Thyroid gland (tissue), 4 donors: Measurements from ENCODE around the gene EFCAB6. TPM values are rescaled to one million over a fixed set of nuclear protein-coding genes. Genes with fewer than 3 reads are reported as not detected.

Experiments used
- DNase-seq, 2 donors: peaks; one replicate each; pipeline ENCODE4 v3.0.0-alpha.2; 2019
- H3K27ac ChIP-seq, 3 donors: fragments of 200-600 bp; sonication (generic); 1 replicate in 2 of 3; 2 replicates in 1 of 3; pipeline ENCODE4 v1.5.1; 2016 to 2019; ENCODE audit warnings: mild to moderate bottlenecking in 1 of 3, moderate library complexity in 1 of 3
- H3K27me3 ChIP-seq: fragments of 200-600 bp; sonication (generic); one replicate; pipeline ENCODE4 v1.5.1; 2019
- H3K36me3 ChIP-seq, 2 donors: fragments of 200-600 bp; sonication (generic); one replicate each; pipeline ENCODE4 v1.5.1; 2016 to 2019
- H3K4me1 ChIP-seq, 2 donors: fragments of 200-600 bp; sonication (generic); one replicate each; pipeline ENCODE4 v1.5.1; 2017 to 2019
- H3K4me3 ChIP-seq, 3 donors: fragments of 200-600 bp; sonication (generic); replicated peaks in 1 of 3; 1 replicate in 2 of 3; 2 replicates in 1 of 3; pipeline ENCODE4 v1.5.1; 2016; ENCODE audit warnings: mild to moderate bottlenecking in 1 of 3
- H3K9me3 ChIP-seq: fragments of 200-600 bp; sonication (generic); one replicate; pipeline ENCODE4 v1.5.1; 2017
- CTCF ChIP-seq, 6 experiments: fragments of 200-600 bp in 3 of 6; fragments of 450-650 bp in 3 of 6; sonication (generic) in 3 of 6; IDR thresholded peaks; one replicate each; pipeline ENCODE4 v1.5.1; 2016 to 2019; ENCODE audit warnings: antibody characterized with exemption in 6 of 6, mild to moderate bottlenecking in 2 of 6, inconsistent platforms in 1 of 6, moderate library complexity in 1 of 6
- POLR2A ChIP-seq, 2 donors: fragments of 450-650 bp; IDR thresholded peaks; one replicate each; pipeline ENCODE4 v1.6.1; 2017; ENCODE audit warnings: antibody characterized with exemption in 2 of 2, mild to moderate bottlenecking in 2 of 2, moderate library complexity in 1 of 2
- WGBS, 2 donors: methylation state at CpG; one replicate each; pipeline ENCODE4 v1.1.5; 2017; 5-methylcytosine and 5-hydroxymethylcytosine counted together
- intact Hi-C: fragments of 100-400 bp; cut with DNase I; formaldehyde crosslinking; loops from one replicate; pipeline ENCODE4 v1.15.1; 2023
- total RNA-seq, 4 donors: library from RNA; depleted of rRNA; stranded (reverse); fragments of >200 nt; gene quantifications; one replicate each; pipeline ENCODE4 v1.2.3, GENCODE V29; 2016

Gene EFCAB6
- total RNA-seq, 4 donors from 2014 or later = 10.9 to 26.1 (median 14.1) TPM

GRCh38 chr22:43550024-43550620, 262.0 kb downstream of the EFCAB6 start:
- no peak for TF ChIP-seq POLR2A (IDR thresholded peaks at IDR 0.05)
- no peak for TF ChIP-seq CTCF (IDR thresholded peaks at IDR 0.05)
- DNase-seq = no peak
- intact Hi-C loops = no loop called here
- H3K27ac ChIP-seq = no peak overlapping the region
- H3K4me3 ChIP-seq = no peak overlapping the region
- H3K27me3 ChIP-seq = no peaks in the 10 kb centered on the region
- H3K4me1 ChIP-seq = no peaks in the 10 kb centered on the region
- H3K36me3 ChIP-seq = no peaks in the 10 kb centered on the region
- no peaks in the 10 kb centered on the region for H3K9me3 ChIP-seq
- 80 to 81% methylated on average over 14 of the region's 14 CpGs for WGBS, 2 donors

GRCh38 chr22:43546186-43546585, 265.9 kb downstream of the EFCAB6 start:
- intact Hi-C loops = no loop called here
- TF ChIP-seq CTCF (IDR thresholded peaks at IDR 0.05) (no peak), POLR2A (IDR thresholded peaks at IDR 0.05) (no peak)
- H3K27me3 ChIP-seq = no peaks in the 10 kb centered on the region
- DNase-seq = no peak
- no peaks in the 10 kb centered on the region for H3K4me1 ChIP-seq
- no peak overlapping the region for H3K4me3 ChIP-seq
- H3K27ac ChIP-seq = no peak overlapping the region
- WGBS, 2 donors = 81 to 90% methylated on average over 5 of the region's 5 CpGs
- H3K36me3 ChIP-seq = no peaks in the 10 kb centered on the region
- no peaks in the 10 kb centered on the region for H3K9me3 ChIP-seq

GRCh38 chr22:43544289-43544673, 267.8 kb downstream of the EFCAB6 start:
- Histone ChIP-seq H3K27ac (no peak overlapping the region), H3K9me3 (no peaks in the 10 kb centered on the region), H3K4me3 (no peak overlapping the region), H3K36me3 (no peaks in the 10 kb centered on the region), H3K4me1 (no peaks in the 10 kb centered on the region), H3K27me3 (no peaks in the 10 kb centered on the region)
- no peak for TF ChIP-seq POLR2A (IDR thresholded peaks at IDR 0.05)
- TF ChIP-seq CTCF (IDR thresholded peaks at IDR 0.05) = no peak
- WGBS, 2 donors = 79 to 80% methylated on average over 2 to 4 of the region's 4 CpGs
- intact Hi-C loops = no loop called here
- no peak for DNase-seq

- no peaks in the 10 kb centered on the region for H3K9me3 ChIP-seq
- intact Hi-C loops = no loop called here
- H3K36me3 ChIP-seq = no peaks in the 10 kb centered on the region
- TF ChIP-seq CTCF (IDR thresholded peaks at IDR 0.05) = no peak
- no peak for TF ChIP-seq POLR2A (IDR thresholded peaks at IDR 0.05)
- no peak for DNase-seq
- no peak overlapping the region for H3K27ac ChIP-seq
- H3K27me3 ChIP-seq = no peaks in the 10 kb centered on the region
- WGBS, 2 donors = 75 to 85% methylated on average over 7 to 11 of the region's 12 CpGs
- no peak overlapping the region for H3K4me3 ChIP-seq
- no peaks in the 10 kb centered on the region for H3K4me1 ChIP-seq
Observed at GRCh38 chr22:43543522-43544288, 268.4 kb downstream of the EFCAB6 start.
